GM21367 (cell line): ENCODE data around the gene COL23A1.
"Not testable (repeated sequence)": the region's sequence is repeated elsewhere in the genome, so short reads cannot be mapped to it uniquely, and the experiment has no call there.

ENCODE experiments used
- ATAC-seq: cut with Tn5 transposase; IDR thresholded peaks from one replicate; pipeline ENCODE4 v1.9.1; 2021; ENCODE audit not compliant: unreplicated experiment

COL23A1 gene

GRCh38 chr5:178385496-178385890 is 204.7 kb downstream of the COL23A1 start:
- no peak for ATAC-seq

GRCh38 chr5:178384816-178385495 is 205.2 kb downstream of the COL23A1 start:
- ATAC-seq: no peak

- no peak for ATAC-seq
Observed at GRCh38 chr5:178383919-178384815, 206.0 kb downstream of the COL23A1 start.

GRCh38 chr5:178383301-178383918 is 206.8 kb downstream of the COL23A1 start:
- ATAC-seq: no peak

GRCh38 chr5:178382754-178383164 is 207.4 kb downstream of the COL23A1 start:
- ATAC-seq: no peak

- ATAC-seq: no peak
Observed at GRCh38 chr5:178381921-178382695, 208.1 kb downstream of the COL23A1 start.

- ATAC-seq: no peak
Observed at GRCh38 chr5:178381206-178381605, 209.0 kb downstream of the COL23A1 start.

GRCh38 chr5:178380541-178381074 is 209.6 kb downstream of the COL23A1 start:
- no peak for ATAC-seq

- ATAC-seq: no peak
Observed at GRCh38 chr5:178380086-178380485, 210.1 kb downstream of the COL23A1 start.

- ATAC-seq: no peak
Observed at GRCh38 chr5:178378527-178379484, 211.4 kb downstream of the COL23A1 start.

- no peak for ATAC-seq
Observed at GRCh38 chr5:178377583-178378270, 212.5 kb downstream of the COL23A1 start.

GRCh38 chr5:178376921-178377582 is 213.1 kb downstream of the COL23A1 start:
- ATAC-seq: no peak

- no peak for ATAC-seq
Observed at GRCh38 chr5:178375348-178375747, 214.8 kb downstream of the COL23A1 start.

- no peak for ATAC-seq
Observed at GRCh38 chr5:178373711-178374110, 216.5 kb downstream of the COL23A1 start.

- no peak for ATAC-seq
Observed at GRCh38 chr5:178372142-178372571, 218.0 kb downstream of the COL23A1 start.

GRCh38 chr5:178371362-178372111 is 218.7 kb downstream of the COL23A1 start:
- ATAC-seq: no peak

- ATAC-seq: no peak
Observed at GRCh38 chr5:178370102-178370501, 220.1 kb downstream of the COL23A1 start.

- ATAC-seq: not testable (repeated sequence)
Observed at GRCh38 chr5:178369469-178369868, 220.7 kb downstream of the COL23A1 start.
